Activated effector memory CD4-positive, alpha-beta T cell treated with Interleukin-2 at 50 U/mL for 16 hours (primary cell): ENCODE measurements around the gene IL20RA.
"Not testable (repeated sequence)": the region's sequence is repeated elsewhere in the genome, so short reads cannot be mapped to it uniquely, and the experiment has no call there.

Experiments
- DNase-seq: peaks from one replicate; pipeline ENCODE4 v3.0.0-alpha.2; 2020

Gene IL20RA

DNA sequence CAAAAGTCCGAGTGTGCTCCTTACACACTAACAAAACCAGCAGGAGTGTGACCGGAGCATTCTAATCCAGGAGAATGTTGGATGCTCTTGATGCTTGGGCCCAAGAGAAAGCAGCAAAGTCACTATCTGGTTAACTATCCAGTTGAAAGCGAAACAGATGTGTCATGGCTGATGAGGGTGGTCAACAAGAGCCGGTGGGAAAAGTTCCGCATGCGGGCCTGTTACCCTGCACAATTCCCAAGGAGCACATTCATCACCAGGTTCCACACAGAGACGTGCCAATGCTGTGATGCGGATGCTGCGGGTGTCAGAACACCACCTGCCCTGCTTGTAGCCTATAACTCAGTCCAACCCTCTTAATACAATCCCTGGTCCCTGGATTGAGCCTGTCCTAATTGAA is 38.7 kb downstream of the IL20RA start:
- no peak for DNase-seq

DNA sequence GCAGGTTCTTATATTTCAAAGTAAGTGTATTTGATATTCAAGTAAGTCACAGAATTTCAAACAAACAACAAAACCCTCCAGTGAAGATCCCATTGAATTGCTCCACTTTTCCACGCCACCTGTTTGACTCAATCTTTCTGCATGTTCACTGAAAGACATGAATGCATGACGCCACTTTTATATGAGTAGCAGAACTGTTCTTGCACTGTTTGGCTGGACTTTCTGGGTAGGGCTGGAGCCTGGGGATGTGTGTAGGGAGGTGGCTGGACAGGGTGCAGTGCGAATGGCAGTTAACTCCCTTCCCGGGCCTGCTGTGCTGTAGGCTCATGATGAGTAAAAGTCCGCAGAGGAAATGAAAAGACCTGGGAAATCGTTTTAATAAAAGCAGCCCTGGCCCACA is 39.7 kb downstream of the IL20RA start:
- DNase-seq, result no peak

DNA sequence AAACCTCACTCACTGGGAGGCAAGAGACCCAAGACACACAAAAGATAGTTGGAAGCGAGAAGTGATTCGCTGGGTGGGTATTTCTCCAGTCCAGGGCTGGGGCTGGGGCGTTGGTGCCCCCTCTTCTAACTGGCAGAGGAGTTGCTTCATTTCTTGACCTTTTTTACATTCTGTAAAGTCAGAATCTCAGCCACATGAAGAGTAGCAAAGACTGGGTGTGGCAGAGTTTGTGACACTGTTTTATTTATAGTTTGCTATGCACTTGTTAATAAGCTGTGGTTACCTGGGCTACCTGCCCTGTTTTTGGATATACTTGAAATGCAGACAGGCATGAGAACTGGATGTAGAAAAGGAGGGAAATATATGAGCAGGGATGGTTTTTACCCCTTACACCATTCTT is 42.3 kb downstream of the IL20RA start:
- DNase-seq, result no peak

- no peak for DNase-seq
Measured at GRCh38 chr6:137001977-137002302, 42.8 kb downstream of the IL20RA start.

GRCh38 chr6:137001299-137001976 is 43.3 kb downstream of the IL20RA start:
- no peak for DNase-seq

GRCh38 chr6:137000825-137001224 is 43.9 kb downstream of the IL20RA start:
- DNase-seq, result no peak

DNA sequence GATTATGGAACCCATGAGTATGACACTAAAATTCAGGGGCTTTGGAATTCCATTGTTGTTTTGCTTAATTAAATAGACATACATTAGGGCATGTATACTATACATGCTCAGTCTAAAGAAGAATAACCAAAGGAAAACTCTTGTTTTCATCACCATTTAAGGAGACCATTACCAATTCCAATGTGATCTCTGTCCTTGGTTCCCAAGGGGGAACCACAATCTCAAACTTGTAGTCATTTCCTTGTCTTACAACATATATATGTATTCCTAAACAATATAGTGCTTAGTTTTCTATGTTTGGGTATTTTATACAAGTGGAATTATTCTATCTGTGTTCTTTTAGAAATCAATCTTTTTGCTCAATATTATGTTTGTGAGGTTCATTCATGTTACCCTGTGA is 49.2 kb downstream of the IL20RA start:
- no peak for DNase-seq

- no peak for DNase-seq
Measured at GRCh38 chr6:136994782-136995181, 50.0 kb downstream of the IL20RA start.

DNA sequence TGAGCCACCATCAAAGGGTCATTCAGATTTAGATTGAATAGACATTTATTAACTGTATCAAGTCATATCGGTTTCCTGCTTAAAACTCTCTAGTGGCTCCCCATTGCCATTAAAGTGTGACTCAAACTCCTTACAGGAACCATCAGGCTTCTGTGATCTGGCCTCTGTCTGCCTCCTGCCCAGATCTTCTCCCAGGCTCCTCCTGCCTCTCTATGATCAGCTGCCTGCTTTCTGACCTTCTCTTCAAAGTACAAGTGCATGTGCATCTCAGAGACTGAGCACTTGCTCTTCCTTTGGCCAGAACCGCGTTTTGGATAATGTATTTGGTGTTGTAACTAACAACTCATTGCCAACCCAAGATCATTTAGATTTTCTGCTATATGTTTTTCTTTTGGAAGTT is 52.7 kb downstream of the IL20RA start:
- DNase-seq, result no peak

- DNase-seq, result no peak
Measured at GRCh38 chr6:136991646-136992045, 53.1 kb downstream of the IL20RA start.

GRCh38 chr6:136990754-136991153 is 54.0 kb downstream of the IL20RA start:
- no peak for DNase-seq

DNA sequence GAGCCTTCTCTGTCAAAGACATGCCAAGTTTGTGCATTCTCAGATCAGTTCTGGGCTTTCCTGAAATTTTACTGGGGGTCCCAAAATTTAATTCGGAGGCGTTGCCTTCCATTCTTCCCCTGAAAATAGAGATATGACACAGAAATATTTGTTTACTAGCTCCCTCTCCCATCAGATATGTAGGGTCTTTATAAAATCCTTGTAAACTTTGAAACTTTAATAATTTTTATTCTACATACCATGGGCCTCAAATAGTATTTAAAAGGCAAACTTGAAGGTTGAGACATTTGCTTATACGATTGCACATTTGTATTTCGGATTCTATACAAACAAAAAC is 54.6 kb downstream of the IL20RA start:
- DNase-seq, result no peak

DNA sequence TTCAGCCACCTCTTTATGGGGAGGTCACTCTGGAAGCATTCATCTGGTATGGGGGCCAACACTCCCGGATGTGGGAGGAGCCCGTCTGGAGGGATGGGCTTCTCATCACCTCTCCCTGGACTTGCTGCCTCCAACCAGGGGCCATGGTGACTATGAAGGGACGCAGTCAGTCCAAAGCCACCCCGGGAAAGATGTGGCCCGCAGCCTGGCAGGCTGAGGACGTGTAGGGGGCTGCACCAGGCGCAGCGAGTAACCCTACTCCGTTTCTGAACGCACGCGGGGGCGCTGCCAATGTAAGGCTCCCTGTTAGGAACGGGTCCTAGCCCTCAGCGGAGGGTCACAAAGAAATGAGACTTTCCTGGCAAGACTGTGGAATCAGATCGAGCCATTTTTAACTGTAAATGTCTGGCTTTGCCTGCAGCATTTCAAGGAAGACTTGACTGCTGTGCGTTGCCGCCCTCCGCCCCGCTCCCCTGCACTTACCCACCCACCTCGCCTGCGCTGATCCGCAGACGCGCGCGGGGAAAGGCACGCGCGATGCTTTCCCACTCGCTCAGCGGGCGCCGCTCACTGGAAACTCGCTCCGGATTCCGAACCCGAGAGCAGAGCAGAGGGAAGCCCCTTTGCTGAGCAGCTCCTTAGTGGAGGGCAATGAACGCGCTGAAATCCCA is 55.1 kb downstream of the IL20RA start:
- no peak for DNase-seq

GRCh38 chr6:136987526-136987925 is 57.2 kb downstream of the IL20RA start:
- no peak for DNase-seq

DNA sequence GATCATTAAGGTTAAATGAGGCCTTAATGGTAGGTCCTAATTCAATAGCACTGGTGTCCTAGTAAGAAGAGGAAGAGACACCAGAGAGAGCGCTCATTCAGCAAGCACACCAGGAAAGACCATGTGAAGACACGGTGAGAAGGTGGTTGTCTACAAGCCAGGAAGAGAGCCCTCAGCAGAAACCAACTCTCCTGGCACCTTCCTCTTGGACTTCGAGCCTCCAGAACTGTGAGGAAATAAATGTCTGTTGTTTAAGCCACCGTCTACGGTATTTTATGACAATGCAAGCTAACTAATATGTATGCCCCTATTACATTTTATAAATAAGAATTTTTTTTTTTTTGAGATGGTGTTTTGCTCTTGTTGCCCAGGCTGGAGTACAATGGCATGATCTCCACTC is 59.3 kb downstream of the IL20RA start:
- no peak for DNase-seq

DNA sequence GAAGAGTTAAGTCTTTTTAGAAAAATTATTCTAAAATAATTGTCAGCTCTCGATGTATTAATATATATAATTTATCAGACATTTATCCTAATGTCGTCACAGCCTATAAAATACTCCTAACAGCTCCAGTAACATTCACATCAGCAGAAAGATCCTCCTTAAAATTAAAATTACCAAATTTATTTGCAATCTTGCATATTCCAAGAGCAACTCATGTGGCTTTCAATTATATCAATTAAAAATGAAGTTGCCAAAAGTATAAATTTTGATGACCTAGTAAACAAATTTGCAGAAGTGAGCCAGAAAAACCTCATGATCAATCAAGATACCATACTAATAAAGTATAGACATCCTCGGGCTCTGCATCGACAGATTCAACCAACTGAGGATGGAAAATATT is 60.2 kb downstream of the IL20RA start:
- no peak for DNase-seq

GRCh38 chr6:136983687-136984086 is 61.1 kb downstream of the IL20RA start:
- DNase-seq, result no peak

DNA sequence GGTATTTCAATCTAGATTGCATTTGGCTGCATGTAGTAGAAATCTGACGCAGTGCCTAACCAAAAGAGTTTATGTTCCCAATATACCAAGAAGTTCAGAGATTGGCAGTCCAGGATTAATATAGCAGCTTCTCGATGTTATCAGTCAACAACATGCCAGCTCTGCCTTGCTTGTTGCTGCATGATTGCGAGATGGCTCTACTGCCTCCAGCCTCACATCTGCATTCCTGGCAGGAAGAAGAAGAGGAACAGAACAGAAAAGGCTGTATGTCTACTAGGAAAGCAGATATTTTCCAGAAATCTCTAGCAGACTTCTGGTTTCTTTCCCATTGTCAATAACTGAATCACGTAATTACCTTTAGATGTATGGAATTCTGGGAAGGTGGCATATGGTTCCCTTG is 61.8 kb downstream of the IL20RA start:
- no peak for DNase-seq

- no peak for DNase-seq
Measured at GRCh38 chr6:136980070-136980469, 64.7 kb downstream of the IL20RA start.

DNA sequence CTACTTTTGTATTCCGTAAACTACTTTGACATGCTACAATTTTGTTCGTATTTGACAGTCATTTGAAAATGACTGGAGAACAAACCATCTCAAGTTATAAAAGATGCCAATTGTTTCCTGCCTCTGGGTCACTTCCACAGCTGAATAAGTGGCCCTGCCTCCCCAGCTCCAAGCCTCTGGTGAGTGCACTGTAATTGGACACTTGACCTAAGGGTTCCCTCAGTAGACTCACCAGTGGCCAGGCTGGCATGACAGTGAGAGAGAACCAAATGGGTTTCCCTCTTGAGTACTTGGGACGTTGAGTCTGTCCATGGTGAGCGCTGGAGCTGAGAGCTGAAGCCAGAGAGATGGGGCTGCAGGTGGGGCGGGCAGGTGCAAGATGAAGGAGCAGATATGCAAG is 65.6 kb downstream of the IL20RA start:
- DNase-seq, result no peak

- DNase-seq, result no peak
Measured at GRCh38 chr6:136977075-136977474, 67.7 kb downstream of the IL20RA start.

DNA sequence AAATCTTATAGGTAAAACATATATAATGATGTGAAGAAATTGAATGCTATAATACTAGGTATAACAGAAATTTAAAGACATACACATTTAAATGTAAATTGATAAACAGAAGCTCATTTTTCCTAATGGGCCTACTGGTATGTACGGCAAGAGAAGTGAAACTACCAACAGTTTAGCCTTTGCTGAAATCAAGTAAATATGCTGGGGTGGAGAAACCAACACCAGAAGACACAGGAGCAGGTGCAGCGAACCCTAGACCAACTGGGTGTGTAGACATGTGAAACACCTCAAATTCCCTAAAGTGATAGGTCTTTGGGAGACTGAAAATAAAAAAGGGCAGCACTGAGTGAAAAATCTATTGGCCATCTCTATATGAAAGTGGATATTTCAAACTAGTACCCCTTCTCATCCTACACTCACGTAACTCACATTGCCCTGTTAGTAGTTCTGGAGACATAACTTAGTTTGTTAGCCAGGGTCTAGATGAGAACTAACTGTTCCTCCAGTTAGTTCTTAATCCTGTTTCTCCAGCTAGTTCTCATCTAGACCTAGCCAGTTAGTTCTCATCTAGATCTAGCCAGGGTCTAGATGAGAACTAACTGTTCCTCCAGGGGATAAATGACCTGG is 69.6 kb downstream of the IL20RA start:
- DNase-seq, result no peak

GRCh38 chr6:136973781-136974180 is 71.0 kb downstream of the IL20RA start:
- DNase-seq, result not testable (repeated sequence)

- no peak for DNase-seq
Measured at GRCh38 chr6:136971609-136972008, 73.2 kb downstream of the IL20RA start.

GRCh38 chr6:136969930-136970329 is 74.8 kb downstream of the IL20RA start:
- DNase-seq, result no peak
